Cardiac muscle cell (in vitro differentiated cells and primary cell): Measurements from ENCODE around the gene C1S. TPM values are rescaled to one million over a fixed set of nuclear protein-coding genes. Genes with fewer than 3 reads are reported as not detected.

Experiments used
- DNase-seq, 2 donors: peaks; one replicate each; pipeline versions ENCODE4 v3.0.0 to v3.0.0-alpha.2; 2010 to 2017; ENCODE audit warnings: low read depth in 1 of 2, low spot score in 1 of 2
- H3K27ac ChIP-seq: fragments of 200-600 bp; sonication (generic); 2 replicates; pipeline ENCODE4 v1.5.1; 2016
- H3K27me3 ChIP-seq: fragments of 200-600 bp; sonication (generic); 2 replicates; pipeline ENCODE4 v1.6.0; 2016; ENCODE audit warnings: control low read depth
- H3K36me3 ChIP-seq: fragments of 200-600 bp; sonication (generic); 2 replicates; pipeline ENCODE4 v1.5.1; 2016; ENCODE audit warnings: control low read depth
- H3K4me1 ChIP-seq: fragments of 200-600 bp; sonication (generic); 2 replicates; pipeline ENCODE4 v1.8.1; 2017; ENCODE audit warnings: low read depth, mild to moderate bottlenecking, mixed run types
- H3K4me3 ChIP-seq: fragments of 200-600 bp; sonication (generic); 2 replicates; pipeline ENCODE4 v1.5.1; 2016; ENCODE audit warnings: mild to moderate bottlenecking
- H3K9me3 ChIP-seq: fragments of 200-600 bp; sonication (generic); 2 replicates; pipeline ENCODE4 v1.5.1; 2017; ENCODE audit warnings: low read depth, mild to moderate bottlenecking, control low read depth
- CTCF ChIP-seq: IDR thresholded peaks from 2 replicates; pipeline ENCODE4 v1.5.1; 2012; ENCODE audit warnings: low read depth, mild to moderate bottlenecking, low read length
- polyA plus RNA-seq: library from polyadenylated mRNA; unstranded; fragments of >200 nt; fragmentation: Nextera tagmentation; extraction: Ambion mirVana; gene quantifications from 2 replicates; pipeline ENCODE4 v1.2.1, GENCODE V29; 2016
- total RNA-seq: library from RNA; depleted of rRNA; stranded (reverse); fragments of >200 nt; gene quantifications from 2 replicates; pipeline ENCODE4 v1.2.3, GENCODE V29; 2016

C1S gene
- total and polyA plus RNA-seq, 2 experiments from 2014 or later = 5.0 to 7.3 TPM

GRCh38 chr12:7016958-7017571 lies 43.5 kb upstream of the C1S start:
- no peak for DNase-seq
- no peak for TF ChIP-seq CTCF
- H3K4me3 ChIP-seq = no peak overlapping the region
- H3K27me3 ChIP-seq = no peaks in the 10 kb centered on the region
- peaks cover 14% of the 10 kb centered on the region for H3K4me1 ChIP-seq
- no peaks in the 10 kb centered on the region for H3K9me3 ChIP-seq
- H3K27ac ChIP-seq = no peak overlapping the region
- no peaks in the 10 kb centered on the region for H3K36me3 ChIP-seq

GRCh38 chr12:7017870-7018349 lies 42.6 kb upstream of the C1S start:
- H3K27ac ChIP-seq = peak overlapping the region; percentile 62
- no peak for DNase-seq
- peaks cover 11% of the 10 kb centered on the region for H3K4me1 ChIP-seq
- peak overlapping the region; percentile 76 for H3K4me3 ChIP-seq
- H3K36me3 ChIP-seq = no peaks in the 10 kb centered on the region
- H3K9me3 ChIP-seq = no peaks in the 10 kb centered on the region
- H3K27me3 ChIP-seq = no peaks in the 10 kb centered on the region
- no peak for TF ChIP-seq CTCF

GRCh38 chr12:7018350-7019042 lies 42.0 kb upstream of the C1S start, which contains the start of gene LPCAT3:
LPCAT3 (minus strand) TSS chr12:7018476; CDS start chr12:7018424, 52 bp downstream.
- H3K27me3 ChIP-seq = no peaks in the 10 kb centered on the region
- H3K4me1 ChIP-seq = peaks cover 11% of the 10 kb centered on the region
- H3K4me3 ChIP-seq = peak within 1 kb of the TSS; percentile 76
- H3K9me3 ChIP-seq = no peaks in the 10 kb centered on the region
- peak within 1 kb of the TSS; percentile 62 for H3K27ac ChIP-seq
- peak; percentile 96 to 97 for DNase-seq
- peak; percentile 80 for TF ChIP-seq CTCF
- no peaks in the 10 kb centered on the region for H3K36me3 ChIP-seq

- no peak for TF ChIP-seq CTCF
- peaks cover 11% of the 10 kb centered on the region for H3K4me1 ChIP-seq
- DNase-seq = no peak
- H3K4me3 ChIP-seq = peak overlapping the region; percentile 76
- no peaks in the 10 kb centered on the region for H3K27me3 ChIP-seq
- no peaks in the 10 kb centered on the region for H3K9me3 ChIP-seq
- no peak overlapping the region for H3K27ac ChIP-seq
- H3K36me3 ChIP-seq = no peaks in the 10 kb centered on the region
These were observed 41.4 kb upstream of the C1S start for GRCh38 chr12:7019043-7019569.

GRCh38 chr12:7021956-7022355 lies 38.6 kb upstream of the C1S start:
- TF ChIP-seq CTCF = no peak
- H3K4me3 ChIP-seq = no peak overlapping the region
- no peaks in the 10 kb centered on the region for H3K9me3 ChIP-seq
- H3K27me3 ChIP-seq = no peaks in the 10 kb centered on the region
- H3K36me3 ChIP-seq = no peaks in the 10 kb centered on the region
- H3K4me1 ChIP-seq = peaks cover 7% of the 10 kb centered on the region
- H3K27ac ChIP-seq = no peak overlapping the region
- DNase-seq = no peak
